ENCODE data around the gene RAB37. TPM values are rescaled to one million over a fixed set of nuclear protein-coding genes. Genes with fewer than 3 reads are reported as not detected.
A peak's percentile ranks its signal among the peaks of the same experiment; 100 is the strongest.

The RAB37 gene
- total RNA-seq, 1 donor from 2014 or later = 1.0 TPM

- Histone ChIP-seq H3K9ac (ENCODE audit: low read depth in 1 of 3, low read length in 3 of 3) (peak overlapping the region in 1 of 3 donors; percentile 10), H3K36me3 (ENCODE audit: control insufficient read depth in 3 of 3, insufficient read depth in 3 of 3, low read length in 3 of 3) (peaks cover 0 to 1% (median 0%) of the 10 kb centered on the region in 3 donors), H3K9me3 (ENCODE audit: control insufficient read depth in 3 of 3, low read length in 3 of 3) (no peaks in the 10 kb centered on the region), H3K27me3 (ENCODE audit: control insufficient read depth in 3 of 3, insufficient read depth in 3 of 3, low read length in 3 of 3) (no peaks in the 10 kb centered on the region), H3K4me3 (ENCODE audit: low read length in 3 of 3) (no peak overlapping the region), H3K27ac (ENCODE audit: low read depth, low read length) (no peak overlapping the region), H3K4me1 (ENCODE audit: control insufficient read depth in 3 of 3, insufficient read depth in 3 of 3, low read length in 3 of 3) (peaks cover 33 to 35% (median 34%) of the 10 kb centered on the region in 3 donors)
Measured at GRCh38 chr17:74759243-74759801, 22.3 kb downstream of the RAB37 start.

DNA sequence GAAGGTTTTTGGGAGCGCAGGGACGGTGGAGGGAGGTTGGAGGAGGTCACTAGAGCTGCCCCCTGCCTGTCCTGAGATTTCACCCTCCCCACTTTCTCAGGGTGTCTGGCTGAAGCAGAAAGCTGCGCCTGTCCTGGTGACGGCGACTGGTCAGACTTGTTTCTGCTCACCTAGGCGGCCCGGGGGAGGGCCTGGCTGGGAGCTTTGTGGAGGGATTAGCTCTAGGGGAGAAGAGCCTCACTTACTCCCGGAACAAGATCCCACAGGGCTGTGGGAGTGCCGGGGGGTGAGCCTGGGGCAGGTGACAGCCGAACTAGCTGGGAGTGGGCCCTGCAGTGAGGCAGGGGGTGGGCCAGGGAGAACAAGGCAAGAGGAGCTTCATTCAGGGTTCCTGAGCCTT is 22.9 kb downstream of the RAB37 start:
- no peak overlapping the region for H3K9ac ChIP-seq (ENCODE audit: low read depth in 1 of 3, low read length in 3 of 3)
- H3K27ac ChIP-seq (ENCODE audit: low read depth, low read length) = no peak overlapping the region
- peaks cover 33 to 35% (median 34%) of the 10 kb centered on the region in 3 donors for H3K4me1 ChIP-seq (ENCODE audit: control insufficient read depth in 3 of 3, insufficient read depth in 3 of 3, low read length in 3 of 3)
- no peaks in the 10 kb centered on the region for H3K9me3 ChIP-seq (ENCODE audit: control insufficient read depth in 3 of 3, low read length in 3 of 3)
- no peaks in the 10 kb centered on the region for H3K27me3 ChIP-seq (ENCODE audit: control insufficient read depth in 3 of 3, insufficient read depth in 3 of 3, low read length in 3 of 3)
- no peak overlapping the region for H3K4me3 ChIP-seq (ENCODE audit: low read length in 3 of 3)
- H3K36me3 ChIP-seq (ENCODE audit: control insufficient read depth in 3 of 3, insufficient read depth in 3 of 3, low read length in 3 of 3) = peaks cover 0 to 1% (median 0%) of the 10 kb centered on the region in 3 donors

DNA sequence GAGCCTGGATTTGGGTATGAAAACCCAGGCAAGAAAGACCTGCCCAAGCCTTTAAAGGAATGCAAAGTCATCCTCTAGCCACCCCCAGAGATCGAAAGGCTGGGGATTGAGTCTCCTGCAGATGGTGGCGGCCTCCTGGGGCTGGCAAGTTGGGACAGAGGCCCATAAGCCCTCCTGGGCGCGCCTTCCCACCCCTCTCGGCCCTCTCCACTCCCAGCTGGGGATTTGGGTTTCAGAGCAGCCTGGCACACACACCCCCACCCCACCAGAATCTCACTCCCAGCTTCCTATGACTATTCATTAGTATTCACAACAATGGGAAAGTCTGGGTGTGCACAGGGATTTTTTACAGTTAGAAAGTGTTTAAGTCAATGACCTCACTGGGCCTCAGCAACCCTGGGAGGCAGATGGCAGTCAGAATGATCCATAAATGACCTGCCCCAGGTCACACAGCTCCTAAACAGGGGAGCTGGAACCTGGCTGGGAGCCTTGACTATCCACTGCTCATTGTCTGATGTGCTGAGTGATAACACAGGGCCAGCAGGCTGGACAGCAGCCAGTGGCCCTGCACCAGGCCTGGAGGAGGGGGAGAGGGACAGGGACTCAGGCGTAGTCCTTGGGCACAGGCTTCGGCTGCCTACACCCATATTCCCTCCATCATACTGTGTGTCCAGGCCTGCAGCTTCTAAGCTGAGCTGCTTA is 23.5 kb downstream of the RAB37 start:
- Histone ChIP-seq H3K27me3 (ENCODE audit: control insufficient read depth in 3 of 3, insufficient read depth in 3 of 3, low read length in 3 of 3) (no peaks in the 10 kb centered on the region), H3K9ac (ENCODE audit: low read depth in 1 of 3, low read length in 3 of 3) (peak overlapping the region in 1 of 3 donors; percentile 33), H3K4me1 (ENCODE audit: control insufficient read depth in 3 of 3, insufficient read depth in 3 of 3, low read length in 3 of 3) (peaks cover 33 to 35% (median 34%) of the 10 kb centered on the region in 3 donors), H3K9me3 (ENCODE audit: control insufficient read depth in 3 of 3, low read length in 3 of 3) (no peaks in the 10 kb centered on the region), H3K36me3 (ENCODE audit: control insufficient read depth in 3 of 3, insufficient read depth in 3 of 3, low read length in 3 of 3) (peaks cover 0 to 1% (median 0%) of the 10 kb centered on the region in 3 donors), H3K27ac (ENCODE audit: low read depth, low read length) (no peak overlapping the region), H3K4me3 (ENCODE audit: low read length in 3 of 3) (no peak overlapping the region)

GRCh38 chr17:74761419-74761818 is 24.4 kb downstream of the RAB37 start:
- Histone ChIP-seq H3K4me1 (ENCODE audit: control insufficient read depth in 3 of 3, insufficient read depth in 3 of 3, low read length in 3 of 3) (peaks cover 33 to 35% (median 34%) of the 10 kb centered on the region in 3 donors), H3K36me3 (ENCODE audit: control insufficient read depth in 3 of 3, insufficient read depth in 3 of 3, low read length in 3 of 3) (peaks cover 0 to 1% (median 0%) of the 10 kb centered on the region in 3 donors), H3K27me3 (ENCODE audit: control insufficient read depth in 3 of 3, insufficient read depth in 3 of 3, low read length in 3 of 3) (no peaks in the 10 kb centered on the region), H3K4me3 (ENCODE audit: low read length in 3 of 3) (no peak overlapping the region), H3K9ac (ENCODE audit: low read depth in 1 of 3, low read length in 3 of 3) (no peak overlapping the region), H3K9me3 (ENCODE audit: control insufficient read depth in 3 of 3, low read length in 3 of 3) (no peaks in the 10 kb centered on the region), H3K27ac (ENCODE audit: low read depth, low read length) (no peak overlapping the region)

DNA sequence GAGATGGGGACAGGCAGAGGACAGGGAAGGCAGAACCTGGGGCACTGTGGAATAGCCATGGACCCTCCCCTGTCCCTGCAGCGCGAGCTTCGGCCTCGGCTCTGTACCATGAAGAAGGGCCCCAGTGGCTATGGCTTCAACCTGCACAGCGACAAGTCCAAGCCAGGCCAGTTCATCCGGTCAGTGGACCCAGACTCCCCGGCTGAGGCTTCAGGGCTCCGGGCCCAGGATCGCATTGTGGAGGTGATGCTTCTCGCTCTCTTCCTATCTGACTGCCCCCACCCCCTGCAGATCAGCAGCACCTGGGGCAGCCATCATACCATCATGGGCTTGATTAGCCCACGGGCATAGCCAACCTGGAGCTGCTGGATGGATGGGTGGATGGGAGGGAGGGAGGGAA is 24.9 kb downstream of the RAB37 start:
- Histone ChIP-seq H3K27me3 (ENCODE audit: control insufficient read depth in 3 of 3, insufficient read depth in 3 of 3, low read length in 3 of 3) (no peaks in the 10 kb centered on the region), H3K4me1 (ENCODE audit: control insufficient read depth in 3 of 3, insufficient read depth in 3 of 3, low read length in 3 of 3) (peaks cover 31 to 35% (median 33%) of the 10 kb centered on the region in 3 donors), H3K4me3 (ENCODE audit: low read length in 3 of 3) (no peak overlapping the region), H3K9me3 (ENCODE audit: control insufficient read depth in 3 of 3, low read length in 3 of 3) (no peaks in the 10 kb centered on the region), H3K27ac (ENCODE audit: low read depth, low read length) (no peak overlapping the region), H3K36me3 (ENCODE audit: control insufficient read depth in 3 of 3, insufficient read depth in 3 of 3, low read length in 3 of 3) (peaks cover 0 to 1% (median 0%) of the 10 kb centered on the region in 3 donors), H3K9ac (ENCODE audit: low read depth in 1 of 3, low read length in 3 of 3) (no peak overlapping the region)

DNA sequence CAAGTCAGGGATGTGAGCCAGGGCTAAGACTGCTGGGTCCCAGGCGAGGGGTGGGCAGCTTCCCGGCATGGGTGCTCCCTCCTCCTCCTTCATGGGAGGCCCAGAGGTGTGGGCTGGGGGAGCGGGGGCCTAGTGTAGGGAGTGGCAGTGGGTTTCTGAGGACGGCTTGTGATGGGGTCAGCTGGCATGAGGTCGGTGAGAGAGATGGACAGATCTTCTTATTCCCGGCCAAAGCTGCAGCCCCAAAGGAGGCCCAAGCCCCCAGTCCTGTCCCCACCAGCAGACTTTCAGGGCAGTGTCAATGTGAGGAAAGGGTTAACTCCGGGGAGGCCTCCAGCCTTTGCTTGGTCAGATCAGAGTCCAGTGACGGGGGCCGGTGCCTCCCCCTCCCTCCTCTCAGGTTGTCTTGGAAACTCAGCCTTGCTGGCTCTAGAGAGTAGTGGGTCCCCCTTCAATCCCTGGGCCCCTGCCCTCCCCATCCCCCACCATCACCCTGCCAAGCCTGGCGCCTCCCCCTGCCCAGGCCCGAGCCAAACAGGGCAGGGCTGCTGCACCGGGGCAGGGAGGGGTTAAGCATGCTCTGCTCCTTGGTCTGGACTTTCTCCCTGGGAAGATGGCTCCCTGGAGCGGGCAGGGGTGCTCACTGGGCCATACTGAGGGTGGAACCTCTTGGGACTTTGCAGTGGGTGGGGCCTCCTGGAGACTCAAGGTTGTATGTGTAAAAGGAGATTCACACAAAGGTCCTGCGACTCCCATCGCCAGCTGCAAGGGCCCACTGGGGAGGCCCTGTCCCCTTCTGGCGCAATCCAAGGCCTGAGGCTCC is 26.7 kb downstream of the RAB37 start:
- H3K27ac ChIP-seq (ENCODE audit: low read depth, low read length) = no peak overlapping the region
- H3K9me3 ChIP-seq (ENCODE audit: control insufficient read depth in 3 of 3, low read length in 3 of 3) = no peaks in the 10 kb centered on the region
- no peak overlapping the region for H3K4me3 ChIP-seq (ENCODE audit: low read length in 3 of 3)
- H3K27me3 ChIP-seq (ENCODE audit: control insufficient read depth in 3 of 3, insufficient read depth in 3 of 3, low read length in 3 of 3) = no peaks in the 10 kb centered on the region
- peaks cover 26 to 35% (median 31%) of the 10 kb centered on the region in 3 donors for H3K4me1 ChIP-seq (ENCODE audit: control insufficient read depth in 3 of 3, insufficient read depth in 3 of 3, low read length in 3 of 3)
- H3K36me3 ChIP-seq (ENCODE audit: control insufficient read depth in 3 of 3, insufficient read depth in 3 of 3, low read length in 3 of 3) = peaks cover 0 to 3% (median 0%) of the 10 kb centered on the region in 3 donors
- peak overlapping the region in 1 of 3 donors; percentile 16 for H3K9ac ChIP-seq (ENCODE audit: low read depth in 1 of 3, low read length in 3 of 3)

DNA sequence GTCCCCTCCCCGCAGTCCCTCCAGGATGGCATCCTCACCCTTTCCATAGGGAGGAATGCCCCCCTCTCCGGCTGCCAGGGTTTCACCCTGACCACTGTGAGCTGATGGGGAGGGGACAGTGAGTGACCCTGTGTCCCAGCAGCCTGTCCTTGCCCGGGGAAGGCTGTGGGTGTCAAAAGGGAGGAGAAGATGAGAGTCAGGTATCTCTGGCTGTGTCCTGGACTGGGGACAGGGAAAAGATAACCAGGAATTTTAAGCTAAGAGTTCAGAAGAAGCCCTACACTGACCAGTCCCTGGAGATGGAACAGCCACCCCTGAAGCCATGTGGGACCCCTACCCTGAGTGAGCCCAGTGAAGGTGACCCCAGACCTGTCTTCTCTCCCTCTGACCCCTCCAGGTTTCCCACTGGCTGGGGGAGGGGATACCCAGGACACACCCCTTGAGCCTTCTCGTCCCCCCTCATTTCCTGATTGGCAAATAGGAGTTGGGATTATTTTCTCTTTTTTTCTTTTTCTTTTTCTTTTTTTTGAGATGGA is 27.8 kb downstream of the RAB37 start:
- H3K4me1 ChIP-seq (ENCODE audit: control insufficient read depth in 3 of 3, insufficient read depth in 3 of 3, low read length in 3 of 3) = peaks cover 20 to 29% (median 24%) of the 10 kb centered on the region in 3 donors
- no peak overlapping the region for H3K27ac ChIP-seq (ENCODE audit: low read depth, low read length)
- no peak overlapping the region for H3K9ac ChIP-seq (ENCODE audit: low read depth in 1 of 3, low read length in 3 of 3)
- H3K4me3 ChIP-seq (ENCODE audit: low read length in 3 of 3) = no peak overlapping the region
- peaks cover 0 to 4% (median 0%) of the 10 kb centered on the region in 3 donors for H3K36me3 ChIP-seq (ENCODE audit: control insufficient read depth in 3 of 3, insufficient read depth in 3 of 3, low read length in 3 of 3)
- no peaks in the 10 kb centered on the region for H3K9me3 ChIP-seq (ENCODE audit: control insufficient read depth in 3 of 3, low read length in 3 of 3)
- H3K27me3 ChIP-seq (ENCODE audit: control insufficient read depth in 3 of 3, insufficient read depth in 3 of 3, low read length in 3 of 3) = no peaks in the 10 kb centered on the region

DNA sequence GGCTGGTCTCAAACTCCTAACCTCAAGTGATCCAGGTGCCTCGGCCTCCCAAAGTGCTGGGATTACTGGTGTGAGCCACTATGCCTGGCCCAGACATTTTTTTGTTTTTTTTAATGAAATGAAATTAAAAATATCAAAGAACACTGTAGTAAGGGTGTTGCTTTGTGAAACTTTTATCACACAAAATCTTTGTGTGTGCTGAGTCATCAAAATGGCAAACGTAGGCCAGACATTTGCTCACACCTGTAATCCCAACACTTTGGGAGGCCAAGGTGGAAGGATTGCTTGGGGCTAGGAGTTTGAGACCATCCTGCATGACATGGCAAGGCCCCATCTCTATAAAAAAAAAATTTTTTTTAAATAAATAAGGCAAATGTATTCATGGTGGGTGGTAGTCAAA is 29.4 kb downstream of the RAB37 start:
- H3K9me3 ChIP-seq (ENCODE audit: control insufficient read depth in 3 of 3, low read length in 3 of 3) = no peaks in the 10 kb centered on the region
- no peaks in the 10 kb centered on the region for H3K27me3 ChIP-seq (ENCODE audit: control insufficient read depth in 3 of 3, insufficient read depth in 3 of 3, low read length in 3 of 3)
- peaks cover 9 to 11% (median 10%) of the 10 kb centered on the region in 3 donors for H3K36me3 ChIP-seq (ENCODE audit: control insufficient read depth in 3 of 3, insufficient read depth in 3 of 3, low read length in 3 of 3)
- no peak overlapping the region for H3K9ac ChIP-seq (ENCODE audit: low read depth in 1 of 3, low read length in 3 of 3)
- no peak overlapping the region for H3K27ac ChIP-seq (ENCODE audit: low read depth, low read length)
- H3K4me1 ChIP-seq (ENCODE audit: control insufficient read depth in 3 of 3, insufficient read depth in 3 of 3, low read length in 3 of 3) = peaks cover 12 to 21% (median 18%) of the 10 kb centered on the region in 3 donors
- no peak overlapping the region for H3K4me3 ChIP-seq (ENCODE audit: low read length in 3 of 3)

GRCh38 chr17:74767111-74767516 is 30.1 kb downstream of the RAB37 start:
- Histone ChIP-seq H3K9me3 (ENCODE audit: control insufficient read depth in 3 of 3, low read length in 3 of 3) (no peaks in the 10 kb centered on the region), H3K36me3 (ENCODE audit: control insufficient read depth in 3 of 3, insufficient read depth in 3 of 3, low read length in 3 of 3) (peaks cover 16 to 18% (median 16%) of the 10 kb centered on the region in 3 donors), H3K27me3 (ENCODE audit: control insufficient read depth in 3 of 3, insufficient read depth in 3 of 3, low read length in 3 of 3) (no peaks in the 10 kb centered on the region), H3K4me3 (ENCODE audit: low read length in 3 of 3) (no peak overlapping the region), H3K9ac (ENCODE audit: low read depth in 1 of 3, low read length in 3 of 3) (no peak overlapping the region), H3K4me1 (ENCODE audit: control insufficient read depth in 3 of 3, insufficient read depth in 3 of 3, low read length in 3 of 3) (peaks cover 12 to 21% (median 18%) of the 10 kb centered on the region in 3 donors), H3K27ac (ENCODE audit: low read depth, low read length) (no peak overlapping the region)
